Keratinocyte (primary cell): Measurements from ENCODE around the gene SPATA2.

Experiments used
- EZH2 ChIP-seq: IDR thresholded peaks from one replicate; pipeline ENCODE4 v1.6.1; 2012; ENCODE audit warnings: inconsistent platforms, mild to moderate bottlenecking, low read length, moderate library complexity
- TF ChIP-seq, protein P1 (sequence below), 3 experiments: IDR thresholded peaks in 1 of 3; conservative IDR thresholded peaks in 1 of 3; optimal IDR thresholded peaks in 1 of 3; 2 replicates in 2 of 3; 3 replicates in 1 of 3; pipeline versions ENCODE3 to v1.5.1; 2011; ENCODE audit warnings: low read length in 3 of 3, mild to moderate bottlenecking in 3 of 3, moderate library complexity in 2 of 3, control low read depth in 1 of 3, inconsistent platforms in 1 of 3; ENCODE audit not compliant: insufficient read depth in 2 of 3; ENCODE audit errors: extremely low read depth in 1 of 3

DNA sequence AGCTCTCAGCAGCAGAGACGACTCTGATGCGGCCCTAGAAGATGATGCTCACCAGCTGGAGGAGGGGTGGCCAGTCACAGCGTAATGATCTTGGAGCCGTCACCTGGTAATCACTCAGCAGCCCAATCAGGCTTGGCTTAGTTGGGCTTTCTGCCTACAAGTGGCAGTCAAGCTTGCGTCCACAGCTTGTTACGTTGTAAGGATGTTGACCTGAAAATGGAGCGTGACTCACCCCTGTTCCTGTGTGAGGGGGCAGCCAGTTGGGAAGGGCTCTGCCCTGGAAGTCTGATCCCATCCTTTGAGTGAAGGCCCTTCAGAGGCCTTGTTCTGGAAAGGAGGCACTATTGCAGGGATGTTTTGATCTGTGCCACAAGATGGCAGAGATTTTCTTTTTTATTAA, 49.8 kb downstream of the SPATA2 start:
- TF ChIP-seq, protein P1, sequence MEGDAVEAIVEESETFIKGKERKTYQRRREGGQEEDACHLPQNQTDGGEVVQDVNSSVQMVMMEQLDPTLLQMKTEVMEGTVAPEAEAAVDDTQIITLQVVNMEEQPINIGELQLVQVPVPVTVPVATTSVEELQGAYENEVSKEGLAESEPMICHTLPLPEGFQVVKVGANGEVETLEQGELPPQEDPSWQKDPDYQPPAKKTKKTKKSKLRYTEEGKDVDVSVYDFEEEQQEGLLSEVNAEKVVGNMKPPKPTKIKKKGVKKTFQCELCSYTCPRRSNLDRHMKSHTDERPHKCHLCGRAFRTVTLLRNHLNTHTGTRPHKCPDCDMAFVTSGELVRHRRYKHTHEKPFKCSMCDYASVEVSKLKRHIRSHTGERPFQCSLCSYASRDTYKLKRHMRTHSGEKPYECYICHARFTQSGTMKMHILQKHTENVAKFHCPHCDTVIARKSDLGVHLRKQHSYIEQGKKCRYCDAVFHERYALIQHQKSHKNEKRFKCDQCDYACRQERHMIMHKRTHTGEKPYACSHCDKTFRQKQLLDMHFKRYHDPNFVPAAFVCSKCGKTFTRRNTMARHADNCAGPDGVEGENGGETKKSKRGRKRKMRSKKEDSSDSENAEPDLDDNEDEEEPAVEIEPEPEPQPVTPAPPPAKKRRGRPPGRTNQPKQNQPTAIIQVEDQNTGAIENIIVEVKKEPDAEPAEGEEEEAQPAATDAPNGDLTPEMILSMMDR (optimal IDR thresholded peaks at IDR 0.05 in 1 of 3, IDR thresholded peaks at IDR 0.05 in 1 of 3, conservative IDR thresholded peaks at IDR 0.05 in 1 of 3; ENCODE audit: extremely low read depth in 1 of 3, insufficient read depth in 2 of 3, low read length in 3 of 3), result no peak
- TF ChIP-seq EZH2, result no peak
